Type B pancreatic cell (in vitro differentiated cells): ENCODE data around the gene ART5. TPM values are rescaled to one million over a fixed set of nuclear protein-coding genes. Genes with fewer than 3 reads are reported as not detected.

Experiments used
- DNase-seq: peaks from one replicate; pipeline ENCODE4 v3.0.0; 2021; ENCODE audit warnings: mixed read lengths; ENCODE audit not compliant: unreplicated experiment; ENCODE audit errors: extremely low spot score
- H3K27ac Mint-ChIP-seq: 2 replicates; pipeline ENCODE4 v1.8.0; 2021; ENCODE audit warnings: mild to moderate bottlenecking, mixed read lengths
- H3K27me3 Mint-ChIP-seq: 2 replicates; pipeline ENCODE4 v1.8.0; 2021; ENCODE audit warnings: mixed read lengths
- H3K36me3 Mint-ChIP-seq: 2 replicates; pipeline ENCODE4 v1.8.0; 2021; ENCODE audit warnings: mixed read lengths
- H3K4me1 Mint-ChIP-seq: one replicate; pipeline ENCODE4 v1.8.0; 2021; ENCODE audit warnings: mixed read lengths; ENCODE audit not compliant: unreplicated experiment
- H3K4me3 Mint-ChIP-seq: 2 replicates; pipeline ENCODE4 v1.8.0; 2021; ENCODE audit warnings: mild to moderate bottlenecking, mixed read lengths
- H3K9me3 Mint-ChIP-seq: 2 replicates; pipeline ENCODE4 v1.8.0; 2021; ENCODE audit warnings: mixed read lengths
- CTCF ChIP-seq: fragments of 200-600 bp; sonication (generic); conservative IDR thresholded peaks from 2 replicates; pipeline ENCODE4 v1.5.0; 2021; ENCODE audit warnings: antibody characterized with exemption, mild to moderate bottlenecking
- long read RNA-seq: library from polyadenylated mRNA; unstranded; transcript quantifications from one replicate; pipeline ENCODE4 v2.0.0, GENCODE V29; 2020
- total RNA-seq: library from RNA; stranded (reverse); gene quantifications from 2 replicates; pipeline ENCODE4 v1.2.1, GENCODE V29; 2021; ENCODE audit warnings: low replicate concordance

Gene ART5
- total RNA-seq = 1.0 and 3.8 TPM in 2 replicates
- long read RNA-seq = 0 reads

DNA sequence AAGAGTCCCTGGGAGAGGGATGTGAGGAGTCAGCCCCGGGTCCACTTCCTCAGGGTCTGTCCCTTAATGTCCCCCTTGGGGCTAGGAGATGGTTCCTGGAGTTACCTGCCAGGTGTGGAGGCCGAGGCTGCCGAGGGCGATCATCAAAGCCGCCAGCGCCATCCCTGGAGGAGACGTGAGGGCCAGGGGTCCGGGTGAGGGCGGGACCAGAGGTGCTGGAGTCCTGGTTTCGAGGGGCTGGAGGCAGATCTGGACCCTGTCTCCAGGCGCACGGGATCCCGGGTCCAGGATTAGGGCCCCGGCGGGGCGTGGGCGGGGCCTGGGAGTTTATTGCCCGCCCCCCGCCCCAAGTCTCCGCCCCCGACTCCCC lies at the start of gene ART5:
Gene ART5, minus strand, starts transcription at position 292 of the 370 bp plus-strand sequence. Its CDS starts 130 bp downstream, at position 162.
- H3K36me3 Mint-ChIP-seq = peaks cover 3% of the 10 kb centered on the region
- peaks cover 4% of the 10 kb centered on the region for H3K9me3 Mint-ChIP-seq

GRCh38 chr11:3686751-3687150 lies 45.0 kb upstream of the ART5 start:
- TF ChIP-seq CTCF = no peak
- H3K36me3 Mint-ChIP-seq = peaks cover 31% of the 10 kb centered on the region

More for the DNA sequence above, at the start of gene ART5:
- no peaks in the 10 kb centered on the region for H3K4me1 Mint-ChIP-seq
- peaks cover 8% of the 10 kb centered on the region for H3K27me3 Mint-ChIP-seq
- H3K4me3 Mint-ChIP-seq = peak within 1 kb of the TSS; percentile 94
- DNase-seq = no peak
- TF ChIP-seq CTCF = no peak
- peak within 1 kb of the TSS; percentile 77 for H3K27ac Mint-ChIP-seq

GRCh38 chr11:3685923-3686322 lies 44.1 kb upstream of the ART5 start:
- no peak overlapping the region for H3K4me3 Mint-ChIP-seq

More at GRCh38 chr11:3686751-3687150, 45.0 kb upstream of the ART5 start:
- no peaks in the 10 kb centered on the region for H3K4me1 Mint-ChIP-seq
- DNase-seq = no peak
- H3K27ac Mint-ChIP-seq = no peak overlapping the region
- H3K4me3 Mint-ChIP-seq = no peak overlapping the region
- no peaks in the 10 kb centered on the region for H3K9me3 Mint-ChIP-seq
- no peaks in the 10 kb centered on the region for H3K27me3 Mint-ChIP-seq

DNA sequence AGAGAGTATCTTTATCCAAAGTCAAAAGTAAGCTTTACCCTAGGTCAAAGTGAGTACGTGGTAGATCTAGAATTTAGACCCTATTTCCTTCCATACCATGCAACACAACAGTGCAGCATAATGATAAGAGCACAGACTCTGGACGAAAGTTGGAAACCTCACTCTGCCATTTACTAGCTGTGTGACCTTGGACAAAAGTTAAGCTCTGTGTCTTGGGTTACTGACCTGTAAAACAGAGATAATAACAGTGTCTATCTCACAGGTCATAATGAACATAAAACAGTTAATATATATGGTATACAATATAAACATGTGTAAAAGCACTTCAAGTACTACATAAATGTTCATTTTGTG lies 43.0 kb upstream of the ART5 start:
- Mint-ChIP-seq H3K27me3 (no peaks in the 10 kb centered on the region), H3K36me3 (peaks cover 25% of the 10 kb centered on the region), H3K4me1 (no peaks in the 10 kb centered on the region), H3K27ac (no peak overlapping the region), H3K9me3 (no peaks in the 10 kb centered on the region), H3K4me3 (no peak overlapping the region)
- no peak for TF ChIP-seq CTCF
- no peak for DNase-seq

More at GRCh38 chr11:3685923-3686322, 44.1 kb upstream of the ART5 start:
- Mint-ChIP-seq H3K4me1 (no peaks in the 10 kb centered on the region), H3K9me3 (no peaks in the 10 kb centered on the region), H3K27me3 (no peaks in the 10 kb centered on the region), H3K36me3 (peaks cover 31% of the 10 kb centered on the region), H3K27ac (no peak overlapping the region)
- no peak for TF ChIP-seq CTCF
- DNase-seq = no peak

GRCh38 chr11:3684129-3684818 lies 42.5 kb upstream of the ART5 start:
- Mint-ChIP-seq H3K4me3 (no peak overlapping the region), H3K9me3 (no peaks in the 10 kb centered on the region), H3K27ac (no peak overlapping the region), H3K27me3 (no peaks in the 10 kb centered on the region), H3K36me3 (peaks cover 30% of the 10 kb centered on the region), H3K4me1 (no peaks in the 10 kb centered on the region)
- no peak for DNase-seq
- no peak for TF ChIP-seq CTCF
